Loucy (cell line): Measurements from ENCODE around the gene DNAJC17.

Experiments used
- CTCF ChIP-seq: fragments of 200-600 bp; sonication (generic); conservative IDR thresholded peaks from 2 replicates; pipeline ENCODE4 v1.5.1; 2014; ENCODE audit warnings: mild to moderate bottlenecking, antibody characterized with exemption, low read length
- EZH2phosphoT487 ChIP-seq: fragments of 200-600 bp; IDR thresholded peaks from 2 replicates; pipeline ENCODE4 v1.6.1; 2018; ENCODE audit warnings: antibody characterized with exemption, mild to moderate bottlenecking, moderate library complexity, borderline replicate concordance

GRCh38 chr15:40789999-40790398, 17.3 kb downstream of the DNAJC17 start:
- no peak for TF ChIP-seq CTCF
- no peak for TF ChIP-seq EZH2phosphoT487
